ENCODE data around the gene RALB. TPM values are rescaled to one million over a fixed set of nuclear protein-coding genes. Genes with fewer than 3 reads are reported as not detected.

The RALB gene
- total RNA-seq, 1 experiment from 2014 or later = 24.6 TPM

DNA sequence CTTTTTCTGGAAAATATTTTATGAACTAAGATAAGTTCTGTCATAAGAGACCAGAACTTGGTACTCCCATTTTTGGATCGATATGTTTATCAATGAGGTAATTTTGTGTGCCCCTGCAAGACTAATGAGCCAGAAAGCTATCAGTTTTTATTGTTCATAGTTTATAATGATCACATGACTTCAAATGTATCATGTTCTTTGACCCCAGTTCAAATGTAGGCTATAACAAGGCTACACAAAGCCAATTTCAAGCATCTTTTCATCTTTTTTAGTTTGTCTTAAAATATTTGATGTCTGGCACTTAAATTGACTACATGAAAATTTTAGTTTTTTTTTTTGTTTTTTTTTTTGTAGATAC lies 35.3 kb downstream of the RALB start:
- H4K8ac ChIP-seq (replicated peaks; ENCODE audit: insufficient read length, low read depth, low read length) = no peak overlapping the region
- TF ChIP-seq, protein P1, sequence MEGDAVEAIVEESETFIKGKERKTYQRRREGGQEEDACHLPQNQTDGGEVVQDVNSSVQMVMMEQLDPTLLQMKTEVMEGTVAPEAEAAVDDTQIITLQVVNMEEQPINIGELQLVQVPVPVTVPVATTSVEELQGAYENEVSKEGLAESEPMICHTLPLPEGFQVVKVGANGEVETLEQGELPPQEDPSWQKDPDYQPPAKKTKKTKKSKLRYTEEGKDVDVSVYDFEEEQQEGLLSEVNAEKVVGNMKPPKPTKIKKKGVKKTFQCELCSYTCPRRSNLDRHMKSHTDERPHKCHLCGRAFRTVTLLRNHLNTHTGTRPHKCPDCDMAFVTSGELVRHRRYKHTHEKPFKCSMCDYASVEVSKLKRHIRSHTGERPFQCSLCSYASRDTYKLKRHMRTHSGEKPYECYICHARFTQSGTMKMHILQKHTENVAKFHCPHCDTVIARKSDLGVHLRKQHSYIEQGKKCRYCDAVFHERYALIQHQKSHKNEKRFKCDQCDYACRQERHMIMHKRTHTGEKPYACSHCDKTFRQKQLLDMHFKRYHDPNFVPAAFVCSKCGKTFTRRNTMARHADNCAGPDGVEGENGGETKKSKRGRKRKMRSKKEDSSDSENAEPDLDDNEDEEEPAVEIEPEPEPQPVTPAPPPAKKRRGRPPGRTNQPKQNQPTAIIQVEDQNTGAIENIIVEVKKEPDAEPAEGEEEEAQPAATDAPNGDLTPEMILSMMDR (conservative IDR thresholded peaks at IDR 0.05) = no peak
- Mint-ChIP-seq H3K27ac (no peak overlapping the region), H3K4me3 (no peak overlapping the region; a peak in 1 of 5 replicates), H3K36me3 (ENCODE audit: insufficient read depth in 1 of 3, low read depth in 3 of 3) (peaks cover 3 to 14% (median 7%) of the 10 kb centered on the region in 3 experiments; a peak in 6 of 7 replicates), H3K4me1 (peaks cover 65 to 66% of the 10 kb centered on the region in 2 experiments), H3K27me3 (ENCODE audit: low read depth) (no peaks in the 10 kb centered on the region), H3K9me3 (no peaks in the 10 kb centered on the region; a peak in 1 of 5 replicates)
- H2BK12ac ChIP-seq (ENCODE audit: insufficient read length, low read depth, low read length) = no peak overlapping the region
- no peak overlapping the region for H2BK120ac ChIP-seq (ENCODE audit: low read depth, low read length, poor library complexity, severe bottlenecking)
- H2BK15ac ChIP-seq (ENCODE audit: low read depth, low read length) = no peak overlapping the region
- DNase-seq = no peak
- H3K56ac ChIP-seq (ENCODE audit: insufficient read length, low read depth, low read length) = no peak overlapping the region
- no peak overlapping the region for H3K27ac ChIP-seq (ENCODE audit: insufficient read length, low read depth, low read length)
- no peak overlapping the region for H3T11ph ChIP-seq (ENCODE audit: low read length)
- H3K27me3 ChIP-seq (ENCODE audit: insufficient read depth, low read length) = no peaks in the 10 kb centered on the region
- no peak overlapping the region for H2AK5ac ChIP-seq (ENCODE audit: insufficient read length, low read length)
- no peak overlapping the region for H4K91ac ChIP-seq (ENCODE audit: insufficient read length, low read depth, low read length)
- no peak overlapping the region for H2AFZ ChIP-seq (ENCODE audit: low read length)
- no peak overlapping the region for H3K23ac ChIP-seq (ENCODE audit: insufficient read length, low read depth, low read length)
- no peak overlapping the region for H2BK5ac ChIP-seq (ENCODE audit: insufficient read length, low read length)
- H3K4ac ChIP-seq (ENCODE audit: low read depth, low read length) = no peak overlapping the region
- H3K4me2 ChIP-seq (ENCODE audit: insufficient read depth, insufficient read length, low read length) = no peak overlapping the region
- H3K23me2 ChIP-seq (ENCODE audit: insufficient read length, low read depth, low read length, poor library complexity, severe bottlenecking) = no peaks in the 10 kb centered on the region
- H3K9ac ChIP-seq (ENCODE audit: extremely low read depth, insufficient read length, low read length) = no peak overlapping the region
- no peaks in the 10 kb centered on the region for H4K20me1 ChIP-seq (ENCODE audit: control insufficient read depth, insufficient read depth, insufficient read length)
- H4K5ac ChIP-seq (ENCODE audit: insufficient read length, low read depth, low read length) = no peak overlapping the region
- no peaks in the 10 kb centered on the region for H3K79me1 ChIP-seq (ENCODE audit: insufficient read depth, low read depth, low read length, poor library complexity, severe bottlenecking)
- no CpG with 5 or more reads among the region's 1 CpG for WGBS (ENCODE audit: extremely low coverage, insufficient read length, low lambda C conversion rate)
- no peak overlapping the region for H2BK20ac ChIP-seq (ENCODE audit: low read depth, low read length, poor library complexity, severe bottlenecking)
- no peaks in the 10 kb centered on the region for H3K79me2 ChIP-seq (ENCODE audit: insufficient read depth, low read length)
- no peaks in the 10 kb centered on the region for H3K9me3 ChIP-seq (ENCODE audit: control insufficient read depth, low read depth, low read length)
- H3K18ac ChIP-seq (ENCODE audit: insufficient read length, low read depth, low read length) = no peak overlapping the region
- peaks cover 22% of the 10 kb centered on the region; the same call in 1 of the 2 replicates for H3K4me1 ChIP-seq (ENCODE audit: insufficient read depth, low read length)
- no peak overlapping the region for H3K14ac ChIP-seq (ENCODE audit: insufficient read depth, low read length)

Measured in H9 (cell line).